HepG2 (cell line): Measurements from ENCODE around the gene SQOR. TPM values are rescaled to one million over a fixed set of nuclear protein-coding genes. Genes with fewer than 3 reads are reported as not detected.

Experiments
- ATAC-seq: fragments of 200-7000 bp; cut with Tn5 transposase; 3 replicates; pipeline ENCODE4 v1.9.1; 2020; ENCODE audit warnings: mild to moderate bottlenecking, moderate library complexity
- BruUV-seq: library from RNA; stranded (reverse); fragments of 400-500 nt; replicated peaks from 2 replicates; lab custom pipeline; 2021; lab: Mats Ljungman, UMichigan
- CTCF ChIA-PET: fragments of 300-600 bp; formaldehyde crosslinking; extraction: SDS; loops from one replicate; lab custom pipeline; 2021; ENCODE audit warnings: low total read pairs, inconsistent platforms, low intra/inter-chr PET ratio; lab: Yijun Ruan, JAX
- POLR2A ChIA-PET: fragments of 350-600 bp; sonication (Branson Sonifier 250); formaldehyde crosslinking; loops from one replicate; lab custom pipeline; 2020; ENCODE audit warnings: antibody characterized with exemption, inconsistent platforms; lab: Yijun Ruan, JAX
- DNase-seq: peaks from one replicate; pipeline ENCODE4 v3.0.0-alpha.2; 2015; ENCODE audit warnings: low spot score
- FAIRE-seq: peaks from 3 replicates; lab custom pipeline; 2011; peaks lifted over from hg19 to GRCh38; lab: Jason Lieb, UNC
- H2AFZ ChIP-seq: one replicate; pipeline ENCODE4 v1.6.1; 2011; ENCODE audit warnings: low read length, inconsistent platforms
- H3K27ac ChIP-seq: fragments of 300-600 bp; 3 replicates; pipeline ENCODE4 v1.8.0; 2011; ENCODE audit warnings: mixed run types, mild to moderate bottlenecking, mixed read lengths, low read length, inconsistent platforms; ENCODE audit not compliant: insufficient read depth; ENCODE audit errors: extremely low read length
- H3K27me3 ChIP-seq, 2 experiments: fragments of 200-600 bp in 1 of 2; 2 replicates in 1 of 2; 3 replicates in 1 of 2; pipeline versions ENCODE4 v1.6.0 to v1.8.0; 2011; ENCODE audit warnings: low read length in 2 of 2, mild to moderate bottlenecking in 2 of 2, moderate library complexity in 2 of 2, inconsistent platforms in 1 of 2; ENCODE audit not compliant: insufficient read depth in 2 of 2, control insufficient read depth in 1 of 2
- H3K36me3 ChIP-seq, 2 experiments: fragments of 200-600 bp in 1 of 2; replicated peaks in 1 of 2; 2 replicates in 1 of 2; 3 replicates in 1 of 2; pipeline versions ENCODE4 v1.5.1 to v1.8.0; 2011; ENCODE audit warnings: low read length in 2 of 2, inconsistent platforms in 1 of 2; ENCODE audit not compliant: insufficient read depth in 2 of 2, control insufficient read depth in 1 of 2
- H3K4me1 ChIP-seq: 2 replicates; pipeline ENCODE4 v1.5.1; 2012; ENCODE audit warnings: low read length, inconsistent platforms; ENCODE audit not compliant: insufficient read depth
- H3K4me2 ChIP-seq: 2 replicates; pipeline ENCODE4 v1.6.0; 2011; ENCODE audit warnings: low read depth, low read length, inconsistent platforms
- H3K4me3 ChIP-seq, 3 experiments: fragments of 200-600 bp in 1 of 3; sonication (generic), shearing (Covaris generic) in 1 of 3; replicated peaks in 1 of 3; 2 replicates each; pipeline ENCODE4 v1.5.1; 2011 to 2016; ENCODE audit warnings: low read length in 3 of 3, inconsistent platforms in 2 of 3, low read depth in 2 of 3, mild to moderate bottlenecking in 2 of 3, control low read depth in 1 of 3, mixed read lengths in 1 of 3; ENCODE audit not compliant: insufficient read depth in 1 of 3
- H3K79me2 ChIP-seq: one replicate; pipeline ENCODE4 v1.6.1; 2011; ENCODE audit warnings: low read length, inconsistent platforms; ENCODE audit not compliant: insufficient read depth
- H3K9ac ChIP-seq: 2 replicates; pipeline ENCODE4 v1.6.0; 2011; ENCODE audit warnings: mild to moderate bottlenecking, low read depth, low read length, inconsistent platforms; ENCODE audit not compliant: insufficient read depth
- H3K9me3 ChIP-seq: 2 replicates; pipeline ENCODE4 v1.5.1; 2012; ENCODE audit warnings: mild to moderate bottlenecking, low read length
- H4K20me1 ChIP-seq: 2 replicates; pipeline ENCODE4 v1.6.0; 2011; ENCODE audit warnings: inconsistent platforms, mild to moderate bottlenecking, low read length, moderate library complexity; ENCODE audit not compliant: insufficient read depth
- NR2C2 ChIP-seq: sonication (generic); formaldehyde crosslinking; IDR thresholded peaks from 2 replicates; pipeline ENCODE4 v1.4.0; 2020; ENCODE audit warnings: missing genetic modification reagents, mild to moderate bottlenecking, moderate library complexity, borderline replicate concordance
- WGBS: methylation state at CpG from one replicate; pipeline ENCODE4 v1.1.6; 2017; ENCODE audit warnings: low lambda C conversion rate; 5-methylcytosine and 5-hydroxymethylcytosine counted together
- in situ Hi-C: cut with HindIII; loops from 2 replicates; pipeline ENCODE4 v1.10.0; 2017; ENCODE audit warnings: low pct_unique_long_range_greater_than_20kb; ENCODE audit not compliant: extremely low pct_ligation_motif_present
- intact Hi-C: fragments of 100-400 bp; cut with micrococcal nuclease; formaldehyde crosslinking; loops from one replicate; pipeline ENCODE4 v1.10.0; 2022; ENCODE audit not compliant: unreplicated experiment
- polyA plus RNA-seq, 8 experiments: library from polyadenylated mRNA; depleted of rRNA in 3 of 8; stranded (reverse) in 7 of 8; unstranded in 1 of 8; fragments of >200 nt; fragmentation: Illumina TruSeq in 4 of 8; extraction: Trizol in 4 of 8; gene quantifications; 2 replicates each; pipeline versions ENCODE4 v1.2.1 to v1.2.3, GENCODE V29; 2011 to 2016; ENCODE audit warnings: low read depth in 4 of 8, missing spikeins in 1 of 8, mixed read lengths in 1 of 8; ENCODE audit not compliant: insufficient read depth in 1 of 8
- small RNA-seq, 3 experiments: library from RNA; depleted of rRNA; stranded (forward); fragments of <200 nt; gene quantifications; one replicate each; pipeline ENCODE3, GENCODE V24; 2012; ENCODE audit warnings: low read depth in 2 of 3, low replicate concordance in 1 of 3; ENCODE audit not compliant: insufficient read length in 3 of 3, insufficient read depth in 2 of 3
- total RNA-seq, 5 experiments: library from RNA; depleted of rRNA; stranded (reverse); fragments of >200 nt; fragmentation: Illumina TruSeq; extraction: Trizol; gene quantifications; 2 replicates each; pipeline ENCODE4 v1.2.3, GENCODE V29; 2016; ENCODE audit warnings: low read depth in 1 of 5

SQOR gene
- total and polyA plus RNA-seq, 2 of the 13 experiments (the other 11 are each of a cell fraction or from before 2014, with no cell fraction given): 19.3 to 19.4 TPM

DNA sequence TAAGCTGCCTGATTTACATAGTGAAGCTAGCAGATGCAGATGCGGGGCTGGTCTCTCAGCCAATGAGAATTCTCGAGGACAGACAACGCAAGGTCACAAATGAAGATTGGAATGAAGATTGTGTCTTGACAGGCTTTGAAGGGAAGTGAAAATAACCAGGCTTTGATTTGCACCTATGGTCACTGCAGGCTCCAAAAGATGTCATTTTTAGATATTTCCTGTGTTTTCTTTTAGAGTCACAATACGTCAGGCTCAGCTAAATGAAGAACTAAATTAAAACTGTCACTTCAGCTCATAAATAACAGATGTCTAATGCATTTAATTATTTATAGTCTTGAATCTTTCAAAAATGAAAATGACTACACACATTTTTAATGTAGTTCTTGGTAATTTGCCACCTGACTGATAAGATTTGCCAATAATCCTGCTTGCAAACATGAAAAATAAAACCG lies 99.5 kb downstream of the SQOR start:
- ATAC-seq (no peak), FAIRE-seq (no peak), DNase-seq (no peak)
- no peak overlapping the region for H2AFZ ChIP-seq
- no peak overlapping the region for H3K4me2 ChIP-seq
- H3K9me3 ChIP-seq: no peaks in the 10 kb centered on the region
- no peaks in the 10 kb centered on the region for H4K20me1 ChIP-seq
- H3K27ac ChIP-seq: no peak overlapping the region
- CTCF ChIA-PET: no interaction called here
- BruUV-seq: no TSS peak
- H3K36me3 ChIP-seq: no peaks in the 10 kb centered on the region
- POLR2A ChIA-PET: no interaction called here
- no peak overlapping the region for H3K4me3 ChIP-seq
- no peaks in the 10 kb centered on the region for H3K4me1 ChIP-seq
- intact Hi-C loops: no loop called here
- WGBS: 32% methylated on average over 5 of the region's 5 CpGs
- no peaks in the 10 kb centered on the region; a peak in 1 of 5 replicates for H3K27me3 ChIP-seq
- in situ Hi-C loops: no loop called here
- H3K9ac ChIP-seq: no peak overlapping the region
- no peaks in the 10 kb centered on the region for H3K79me2 ChIP-seq
- TF ChIP-seq NR2C2 (CRISPR knock-in tag): no peak

Small RNA genes within 50 kb of the gene (small RNA-seq; reads per million reads assigned to genes)
- gene RF00019: 0 reads per million in 3 experiments

Other genes with a start within 250 kb of the SQOR start
- gene SLC30A4, start 112.3 kb upstream of the SQOR start, total RNA-seq (2016; rRNA removed; fragmentation: Illumina TruSeq; extraction: Trizol): 0.04 TPM in 1 of 2 replicates, not detected in the other
- gene SLC30A4, start 112.3 kb upstream of the SQOR start, polyA plus RNA-seq (2011; rRNA removed): 0.01 TPM in 2 replicates
- 44.3 and 67.5 TPM in 2 replicates for gene BLOC1S6, start 47.6 kb upstream of the SQOR start, total RNA-seq (2016; rRNA removed; fragmentation: Illumina TruSeq; extraction: Trizol)
- gene BLOC1S6, start 47.6 kb upstream of the SQOR start, polyA plus RNA-seq (2011; rRNA removed): 10.0 and 11.8 TPM in 2 replicates